Esophagus muscularis mucosa (tissue), 4 donors: Measurements from ENCODE around the gene DYNC2H1. TPM values are rescaled to one million over a fixed set of nuclear protein-coding genes. Genes with fewer than 3 reads are reported as not detected.

Experiments
- DNase-seq: peaks from one replicate; pipeline ENCODE4 v3.0.0-alpha.2; 2017; ENCODE audit errors: extremely low spot score
- H3K27ac ChIP-seq, 4 donors: fragments of 200-600 bp; sonication (generic); replicated peaks in 1 of 4; 1 replicate in 3 of 4; 2 replicates in 1 of 4; pipeline ENCODE4 v1.5.1; 2016 to 2019; ENCODE audit warnings: mild to moderate bottlenecking in 1 of 4
- H3K27me3 ChIP-seq, 4 donors: fragments of 200-600 bp; sonication (generic); one replicate each; pipeline versions ENCODE4 v1.5.1 to v1.6.0; 2016 to 2019
- H3K36me3 ChIP-seq, 4 donors: fragments of 200-600 bp; sonication (generic); one replicate each; pipeline ENCODE4 v1.5.1; 2016 to 2019
- H3K4me1 ChIP-seq, 4 donors: fragments of 200-600 bp; sonication (generic); one replicate each; pipeline ENCODE4 v1.5.1; 2016 to 2019
- H3K4me3 ChIP-seq, 4 donors: fragments of 200-600 bp; sonication (generic); 1 replicate in 2 of 4; 2 replicates in 2 of 4; pipeline ENCODE4 v1.5.1; 2016 to 2019; ENCODE audit warnings: mild to moderate bottlenecking in 4 of 4, moderate library complexity in 1 of 4
- H3K9me3 ChIP-seq, 4 donors: fragments of 200-600 bp; sonication (generic); 1 replicate in 3 of 4; 2 replicates in 1 of 4; pipeline ENCODE4 v1.5.1; 2016 to 2019
- EP300 ChIP-seq: sonication (generic); formaldehyde crosslinking; IDR thresholded peaks from one replicate; pipeline ENCODE4 v1.6.1; 2017; ENCODE audit warnings: antibody characterized with exemption
- POLR2A ChIP-seq: fragments of 450-650 bp; IDR thresholded peaks from one replicate; pipeline ENCODE4 v1.6.1; 2017; ENCODE audit warnings: antibody characterized with exemption, moderate library complexity, mild to moderate bottlenecking, low read depth
- POLR2AphosphoS5 ChIP-seq, 2 donors: sonication (generic); formaldehyde crosslinking; IDR thresholded peaks; one replicate each; pipeline ENCODE4 v1.6.1; 2017; ENCODE audit warnings: antibody characterized with exemption in 2 of 2
- WGBS: methylation state at CpG from one replicate; pipeline ENCODE4 v1.1.5; 2018; 5-methylcytosine and 5-hydroxymethylcytosine counted together
- intact Hi-C: fragments of 100-400 bp; cut with DNase I; formaldehyde crosslinking; loops from one replicate; pipeline ENCODE4 v1.15.1; 2023
- total RNA-seq, 4 donors: library from RNA; depleted of rRNA; stranded (reverse); fragments of >200 nt; gene quantifications; one replicate each; pipeline versions ENCODE4 v1.1.0 to v1.2.1, GENCODE V29; 2016
- TF ChIP-seq, protein P1 (sequence below), 3 experiments: fragments of 200-600 bp in 2 of 3; fragments of 450-650 bp in 1 of 3; sonication (generic) in 2 of 3; IDR thresholded peaks; one replicate each; pipeline ENCODE4 v1.5.1; 2017 to 2019; ENCODE audit warnings: antibody characterized with exemption in 3 of 3, mild to moderate bottlenecking in 2 of 3, moderate library complexity in 1 of 3

DYNC2H1 gene
- total RNA-seq, 4 donors from 2014 or later = 9.2 to 14.5 (median 12.5) TPM

DNA sequence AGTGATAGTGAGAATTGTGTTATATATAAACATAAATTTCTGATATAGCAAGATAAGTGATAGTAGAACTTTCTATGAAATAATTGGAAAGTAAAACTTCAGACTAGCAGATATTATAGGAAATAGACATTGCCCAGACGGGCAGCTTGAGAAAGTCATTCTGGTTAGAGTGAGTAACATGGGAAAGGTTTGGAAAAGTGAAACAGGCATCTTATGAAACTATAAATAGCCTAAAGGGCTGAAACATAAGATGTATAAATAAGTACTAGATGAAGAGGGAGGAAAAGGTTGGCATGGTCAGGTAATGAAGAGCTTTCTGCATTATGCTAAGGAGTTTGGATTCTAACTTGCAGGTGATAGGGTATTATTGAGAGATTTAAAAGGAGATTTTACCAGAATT, 101.3 kb downstream of the DYNC2H1 start:
- intact Hi-C loops = no loop called here
- no peaks in the 10 kb centered on the region for H3K4me1 ChIP-seq
- TF ChIP-seq POLR2AphosphoS5 (IDR thresholded peaks at IDR 0.05) = no peak
- no peak for TF ChIP-seq POLR2A
- no peak for TF ChIP-seq EP300
- TF ChIP-seq, protein P1, sequence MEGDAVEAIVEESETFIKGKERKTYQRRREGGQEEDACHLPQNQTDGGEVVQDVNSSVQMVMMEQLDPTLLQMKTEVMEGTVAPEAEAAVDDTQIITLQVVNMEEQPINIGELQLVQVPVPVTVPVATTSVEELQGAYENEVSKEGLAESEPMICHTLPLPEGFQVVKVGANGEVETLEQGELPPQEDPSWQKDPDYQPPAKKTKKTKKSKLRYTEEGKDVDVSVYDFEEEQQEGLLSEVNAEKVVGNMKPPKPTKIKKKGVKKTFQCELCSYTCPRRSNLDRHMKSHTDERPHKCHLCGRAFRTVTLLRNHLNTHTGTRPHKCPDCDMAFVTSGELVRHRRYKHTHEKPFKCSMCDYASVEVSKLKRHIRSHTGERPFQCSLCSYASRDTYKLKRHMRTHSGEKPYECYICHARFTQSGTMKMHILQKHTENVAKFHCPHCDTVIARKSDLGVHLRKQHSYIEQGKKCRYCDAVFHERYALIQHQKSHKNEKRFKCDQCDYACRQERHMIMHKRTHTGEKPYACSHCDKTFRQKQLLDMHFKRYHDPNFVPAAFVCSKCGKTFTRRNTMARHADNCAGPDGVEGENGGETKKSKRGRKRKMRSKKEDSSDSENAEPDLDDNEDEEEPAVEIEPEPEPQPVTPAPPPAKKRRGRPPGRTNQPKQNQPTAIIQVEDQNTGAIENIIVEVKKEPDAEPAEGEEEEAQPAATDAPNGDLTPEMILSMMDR (IDR thresholded peaks at IDR 0.05) = no peak
- DNase-seq = no peak
- H3K27me3 ChIP-seq = no peaks in the 10 kb centered on the region
- no peak overlapping the region for H3K4me3 ChIP-seq
- no peak overlapping the region for H3K27ac ChIP-seq
- WGBS = 88% methylated on average over 1 of the region's 1 CpG
- H3K9me3 ChIP-seq = no peaks in the 10 kb centered on the region
- peaks cover 0 to 13% (median 1%) of the 10 kb centered on the region in 4 donors for H3K36me3 ChIP-seq

DNA sequence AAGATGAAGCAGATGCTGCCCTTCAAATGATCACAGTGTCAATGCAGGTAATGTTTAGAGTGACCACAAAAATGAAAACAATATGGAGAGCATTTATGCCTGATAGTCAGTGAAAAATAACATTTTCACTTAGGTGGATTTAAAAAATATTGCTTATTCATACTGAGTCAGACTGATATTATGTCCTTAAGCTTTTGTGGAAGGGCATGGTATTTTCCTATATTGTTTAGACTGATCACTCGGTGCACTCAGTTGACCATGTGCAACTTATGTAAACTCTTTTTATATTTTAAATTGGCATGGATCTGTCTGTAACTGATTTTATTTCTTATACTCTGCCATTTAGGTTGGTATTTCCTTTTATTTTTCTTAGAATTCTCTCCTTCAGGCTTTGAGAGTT, 106.6 kb downstream of the DYNC2H1 start:
- WGBS = 96% methylated on average over 1 of the region's 1 CpG
- Histone ChIP-seq H3K9me3 (no peaks in the 10 kb centered on the region), H3K27me3 (no peaks in the 10 kb centered on the region), H3K36me3 (peaks cover 0 to 4% (median 0%) of the 10 kb centered on the region in 4 donors), H3K27ac (no peak overlapping the region), H3K4me3 (no peak overlapping the region), H3K4me1 (peaks cover 0 to 11% (median 0%) of the 10 kb centered on the region in 4 donors)
- no peak for DNase-seq
- intact Hi-C loops = no loop called here
- no peak for TF ChIP-seq EP300
- TF ChIP-seq POLR2A = no peak
- TF ChIP-seq POLR2AphosphoS5 (IDR thresholded peaks at IDR 0.05) = no peak
- TF ChIP-seq, protein P1 (IDR thresholded peaks at IDR 0.05) = no peak

GRCh38 chr11:103220133-103220532, 110.9 kb downstream of the DYNC2H1 start:
- no peak overlapping the region for H3K4me3 ChIP-seq
- intact Hi-C loops = no loop called here
- WGBS = 89% methylated on average over 1 of the region's 1 CpG
- H3K27ac ChIP-seq = no peak overlapping the region
- H3K4me1 ChIP-seq = peaks cover 0 to 15% (median 1%) of the 10 kb centered on the region in 4 donors
- TF ChIP-seq POLR2AphosphoS5 (IDR thresholded peaks at IDR 0.05) (no peak), POLR2A (no peak), EP300 (no peak)
- TF ChIP-seq, protein P1 (IDR thresholded peaks at IDR 0.05) = no peak
- peaks cover 0 to 15% (median 0%) of the 10 kb centered on the region in 4 donors for H3K36me3 ChIP-seq
- no peak for DNase-seq
- no peaks in the 10 kb centered on the region for H3K9me3 ChIP-seq
- no peaks in the 10 kb centered on the region for H3K27me3 ChIP-seq

DNA sequence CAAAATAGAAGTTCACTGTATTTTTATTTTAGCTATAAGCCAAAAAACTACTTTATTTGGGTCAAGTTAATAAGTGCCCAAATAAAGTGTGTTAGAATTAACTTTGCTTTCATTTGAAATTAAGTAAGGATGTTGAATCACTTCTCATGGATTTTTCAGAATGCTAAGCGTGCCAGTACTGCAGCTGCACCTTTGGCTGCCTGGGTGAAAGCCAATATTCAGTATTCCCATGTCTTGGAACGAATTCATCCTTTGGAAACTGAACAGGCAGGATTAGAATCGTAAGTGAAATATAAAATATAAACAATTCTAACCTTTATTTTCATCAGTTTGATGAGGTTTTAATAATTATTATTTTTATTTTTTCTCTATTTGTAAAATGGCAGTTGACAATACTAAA, 113.6 kb downstream of the DYNC2H1 start:
- no peak for TF ChIP-seq POLR2A
- no peak for TF ChIP-seq POLR2AphosphoS5 (IDR thresholded peaks at IDR 0.05)
- intact Hi-C loops = no loop called here
- peaks cover 0 to 17% (median 0%) of the 10 kb centered on the region in 4 donors for H3K36me3 ChIP-seq
- H3K27ac ChIP-seq = no peak overlapping the region
- DNase-seq = no peak
- no peaks in the 10 kb centered on the region for H3K9me3 ChIP-seq
- 27% methylated on average over 3 of the region's 3 CpGs for WGBS
- H3K27me3 ChIP-seq = no peaks in the 10 kb centered on the region
- H3K4me3 ChIP-seq = no peak overlapping the region
- peaks cover 0 to 14% (median 1%) of the 10 kb centered on the region in 4 donors for H3K4me1 ChIP-seq

GRCh38 chr11:103228807-103229206, 119.6 kb downstream of the DYNC2H1 start:
- H3K4me1 ChIP-seq = no peaks in the 10 kb centered on the region
- whole genome bisulfite sequencing = 100% methylated on average over 2 of the region's 2 CpGs
- intact Hi-C loops = no loop called here
- TF ChIP-seq POLR2AphosphoS5 (IDR thresholded peaks at IDR 0.05) (no peak), POLR2A (no peak), EP300 (no peak)
- TF ChIP-seq, protein P1 (IDR thresholded peaks at IDR 0.05) = no peak
- no peak overlapping the region for H3K27ac ChIP-seq
- no peak for DNase-seq
- peaks cover 0 to 12% (median 0%) of the 10 kb centered on the region in 4 donors for H3K36me3 ChIP-seq
- H3K9me3 ChIP-seq = no peaks in the 10 kb centered on the region
- no peaks in the 10 kb centered on the region for H3K27me3 ChIP-seq
- H3K4me3 ChIP-seq = no peak overlapping the region
